Sigmoid colon (tissue), 4 donors: ENCODE data around the gene SCART1.

Source experiments
- EP300 ChIP-seq, 4 donors: sonication (generic); formaldehyde crosslinking; IDR thresholded peaks; one replicate each; pipeline ENCODE4 v1.6.1; 2017; ENCODE audit warnings: antibody characterized with exemption in 4 of 4
- POLR2A ChIP-seq, 2 donors: fragments of 450-650 bp; IDR thresholded peaks; one replicate each; pipeline ENCODE4 v1.6.1; 2016; ENCODE audit warnings: antibody characterized with exemption in 2 of 2, mild to moderate bottlenecking in 2 of 2, moderate library complexity in 2 of 2
- TF ChIP-seq, protein P1 (sequence below), 4 experiments: fragments of 450-650 bp in 3 of 4; fragments of 200-600 bp in 1 of 4; IDR thresholded peaks; one replicate each; pipeline ENCODE4 v1.5.1; 2016 to 2019; ENCODE audit warnings: antibody characterized with exemption in 4 of 4, mild to moderate bottlenecking in 3 of 4, moderate library complexity in 2 of 4

DNA sequence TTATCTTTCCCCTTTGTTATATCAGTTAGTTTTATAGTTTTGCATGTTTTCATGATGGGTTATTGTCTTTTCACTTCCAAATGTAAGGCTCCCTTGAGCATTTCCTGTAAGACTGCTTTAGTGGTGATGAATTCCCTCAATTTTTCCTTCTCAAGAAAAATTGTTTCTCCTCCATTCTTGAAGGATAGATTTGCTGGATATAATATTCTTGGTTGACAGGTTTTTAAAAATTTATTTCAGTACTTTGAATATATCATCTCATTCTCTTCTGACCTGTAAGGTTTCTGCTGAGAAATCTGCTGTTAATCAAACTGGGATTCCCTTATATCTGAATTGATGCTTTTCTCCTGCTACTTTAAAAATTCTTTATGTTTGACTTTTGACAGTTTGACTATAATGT lies 33.3 kb downstream of the SCART1 start:
- TF ChIP-seq POLR2A (IDR thresholded peaks at IDR 0.05) = no peak
- TF ChIP-seq, protein P1, sequence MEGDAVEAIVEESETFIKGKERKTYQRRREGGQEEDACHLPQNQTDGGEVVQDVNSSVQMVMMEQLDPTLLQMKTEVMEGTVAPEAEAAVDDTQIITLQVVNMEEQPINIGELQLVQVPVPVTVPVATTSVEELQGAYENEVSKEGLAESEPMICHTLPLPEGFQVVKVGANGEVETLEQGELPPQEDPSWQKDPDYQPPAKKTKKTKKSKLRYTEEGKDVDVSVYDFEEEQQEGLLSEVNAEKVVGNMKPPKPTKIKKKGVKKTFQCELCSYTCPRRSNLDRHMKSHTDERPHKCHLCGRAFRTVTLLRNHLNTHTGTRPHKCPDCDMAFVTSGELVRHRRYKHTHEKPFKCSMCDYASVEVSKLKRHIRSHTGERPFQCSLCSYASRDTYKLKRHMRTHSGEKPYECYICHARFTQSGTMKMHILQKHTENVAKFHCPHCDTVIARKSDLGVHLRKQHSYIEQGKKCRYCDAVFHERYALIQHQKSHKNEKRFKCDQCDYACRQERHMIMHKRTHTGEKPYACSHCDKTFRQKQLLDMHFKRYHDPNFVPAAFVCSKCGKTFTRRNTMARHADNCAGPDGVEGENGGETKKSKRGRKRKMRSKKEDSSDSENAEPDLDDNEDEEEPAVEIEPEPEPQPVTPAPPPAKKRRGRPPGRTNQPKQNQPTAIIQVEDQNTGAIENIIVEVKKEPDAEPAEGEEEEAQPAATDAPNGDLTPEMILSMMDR (IDR thresholded peaks at IDR 0.05) = no peak
- TF ChIP-seq EP300 (IDR thresholded peaks at IDR 0.05) = no peak
